OCI-LY7 (cell line): Measurements from ENCODE around the gene SWAP70.

Experiments used
- EZH2phosphoT487 ChIP-seq: fragments of 200-600 bp; sonication (generic); IDR thresholded peaks from 2 replicates; pipeline ENCODE4 v1.6.1; 2018; ENCODE audit warnings: low read depth, borderline replicate concordance, mild to moderate bottlenecking, mixed run types, antibody characterized with exemption, low read length, moderate library complexity, mixed read lengths
- TF ChIP-seq, protein P1 (sequence below): fragments of 200-600 bp; sonication (generic); conservative IDR thresholded peaks from 2 replicates; pipeline ENCODE4 v1.5.1; 2014; ENCODE audit warnings: mild to moderate bottlenecking, antibody characterized with exemption, low read length, moderate library complexity, mixed read lengths

DNA sequence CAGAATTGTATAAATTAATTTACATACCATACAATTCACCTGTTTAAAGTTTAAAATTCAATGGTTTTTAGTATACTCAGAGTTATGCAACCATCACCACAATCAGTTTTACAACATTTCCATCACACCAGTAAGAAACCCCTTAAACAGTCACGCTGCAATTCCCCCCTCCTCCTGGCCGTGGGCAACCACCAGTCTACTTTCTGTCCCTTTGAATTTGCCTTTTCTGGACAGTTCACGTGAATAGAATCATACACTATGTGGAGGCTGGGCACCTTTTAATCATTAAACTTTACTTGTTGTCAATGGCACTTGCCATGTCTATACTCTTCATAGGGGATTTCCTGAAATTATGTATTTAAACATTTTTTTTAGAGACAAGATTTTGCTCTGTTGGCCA lies 20.1 kb upstream of the SWAP70 start:
- TF ChIP-seq, protein P1, sequence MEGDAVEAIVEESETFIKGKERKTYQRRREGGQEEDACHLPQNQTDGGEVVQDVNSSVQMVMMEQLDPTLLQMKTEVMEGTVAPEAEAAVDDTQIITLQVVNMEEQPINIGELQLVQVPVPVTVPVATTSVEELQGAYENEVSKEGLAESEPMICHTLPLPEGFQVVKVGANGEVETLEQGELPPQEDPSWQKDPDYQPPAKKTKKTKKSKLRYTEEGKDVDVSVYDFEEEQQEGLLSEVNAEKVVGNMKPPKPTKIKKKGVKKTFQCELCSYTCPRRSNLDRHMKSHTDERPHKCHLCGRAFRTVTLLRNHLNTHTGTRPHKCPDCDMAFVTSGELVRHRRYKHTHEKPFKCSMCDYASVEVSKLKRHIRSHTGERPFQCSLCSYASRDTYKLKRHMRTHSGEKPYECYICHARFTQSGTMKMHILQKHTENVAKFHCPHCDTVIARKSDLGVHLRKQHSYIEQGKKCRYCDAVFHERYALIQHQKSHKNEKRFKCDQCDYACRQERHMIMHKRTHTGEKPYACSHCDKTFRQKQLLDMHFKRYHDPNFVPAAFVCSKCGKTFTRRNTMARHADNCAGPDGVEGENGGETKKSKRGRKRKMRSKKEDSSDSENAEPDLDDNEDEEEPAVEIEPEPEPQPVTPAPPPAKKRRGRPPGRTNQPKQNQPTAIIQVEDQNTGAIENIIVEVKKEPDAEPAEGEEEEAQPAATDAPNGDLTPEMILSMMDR = no peak
- no peak for TF ChIP-seq EZH2phosphoT487
